ENCODE results near the gene COL4A2. TPM values are rescaled to one million over a fixed set of nuclear protein-coding genes. Genes with fewer than 3 reads are reported as not detected.
A peak's percentile ranks its signal among the peaks of the same experiment; 100 is the strongest.

The COL4A2 gene
- total RNA-seq, 2 experiments from 2014 or later, result not detected

DNA sequence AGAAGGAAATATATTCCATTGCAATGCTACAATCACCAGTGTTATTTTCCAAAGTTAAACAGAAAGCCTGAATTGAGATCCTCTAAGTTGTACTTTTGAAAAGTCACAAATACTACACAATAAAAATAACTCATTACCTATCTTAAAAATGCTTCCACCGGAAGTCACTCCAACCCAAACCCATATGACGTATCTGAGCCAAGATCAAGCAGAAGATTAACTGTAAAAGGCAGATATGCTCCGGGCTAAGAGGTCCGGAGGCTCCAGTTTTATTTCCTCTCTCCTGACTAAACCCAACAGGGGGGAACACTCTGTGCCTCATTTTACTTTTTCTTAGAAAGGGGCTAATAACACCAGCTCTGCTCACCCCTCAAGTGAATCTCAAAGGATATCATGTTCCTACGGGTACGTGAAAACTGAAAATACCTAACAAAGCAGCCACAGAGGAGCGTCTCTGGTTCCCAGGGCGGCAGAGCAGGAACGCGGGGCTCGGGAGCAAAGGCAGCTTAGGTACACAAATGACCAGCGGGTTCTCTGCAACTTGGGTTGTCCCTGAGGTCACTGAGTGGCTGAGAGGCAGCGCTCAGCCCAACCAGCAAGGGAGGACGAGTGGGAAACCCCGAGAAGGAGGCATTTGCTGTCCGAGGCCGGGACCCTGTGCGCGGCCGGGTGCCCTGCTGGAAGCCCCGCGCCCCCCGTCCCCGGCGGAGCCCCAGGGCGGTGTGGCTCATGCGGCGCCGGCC is 253.7 kb downstream of the COL4A2 start:
- ChIA-PET CTCF (no interaction called here), POLR2A (no interaction called here)
- Mint-ChIP-seq H3K9me3 (ENCODE audit: insufficient read depth) (no peaks in the 10 kb centered on the region), H3K27ac (peak overlapping the region; percentile 40), H3K27me3 (ENCODE audit: low read depth) (peaks cover 20% of the 10 kb centered on the region), H3K4me3 (peak overlapping the region; percentile 80), H3K36me3 (ENCODE audit: low read depth) (peaks cover 2% of the 10 kb centered on the region), H3K4me1 (ENCODE audit: low read depth) (peaks cover 34% of the 10 kb centered on the region)
- DNase-seq (no peak), ATAC-seq (peak; percentile 14)

DNA sequence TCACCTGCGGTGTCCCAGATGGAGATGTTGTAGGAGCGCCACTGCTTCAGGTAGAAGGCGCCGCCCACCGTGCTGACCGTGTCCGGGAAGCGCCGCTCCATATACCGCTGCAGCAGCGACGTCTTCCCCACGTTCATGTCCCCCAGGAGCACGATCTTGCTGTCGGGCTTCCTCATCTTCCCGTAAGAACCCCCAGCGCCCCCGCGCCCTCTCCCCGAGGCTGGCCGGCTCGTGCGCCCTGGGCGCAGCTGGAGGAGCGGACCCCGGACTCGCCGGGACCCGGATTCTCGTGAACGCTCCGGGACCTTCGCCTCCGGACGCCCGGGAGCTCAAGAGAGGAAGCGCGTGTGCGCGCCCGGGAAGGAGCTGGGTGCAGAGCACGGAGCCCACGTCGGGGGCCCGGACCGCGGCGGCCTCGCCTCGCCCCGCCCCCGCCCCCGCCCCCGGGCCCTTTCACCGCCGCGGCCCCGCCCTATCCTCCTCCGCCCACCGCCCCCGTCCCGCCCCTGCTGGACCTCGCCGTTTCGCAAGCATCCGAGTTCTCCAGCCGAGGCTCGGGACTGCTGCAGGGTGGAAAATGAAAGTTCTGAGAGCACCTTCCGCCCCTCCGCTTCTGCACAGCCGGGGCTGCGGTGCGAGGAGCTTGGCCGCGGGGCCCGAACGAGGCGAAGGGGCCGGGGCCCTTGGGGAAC is 254.4 kb downstream of the COL4A2 start, which contains the start of gene RAB20:
Gene RAB20 (minus strand): TSS at position 379 of the 692 bp plus-strand sequence. CDS start 203 bp downstream, at position 176.
- H3K27ac Mint-ChIP-seq, result peak within 1 kb of the TSS; percentile 78
- peaks cover 23% of the 10 kb centered on the region for H3K27me3 Mint-ChIP-seq (ENCODE audit: low read depth)
- DNase-seq (peak; percentile 73), ATAC-seq (peak; percentile 77)
- no peaks in the 10 kb centered on the region for H3K9me3 Mint-ChIP-seq (ENCODE audit: insufficient read depth)
- ChIA-PET POLR2A (no interaction called here), CTCF (no interaction called here)
- H3K36me3 Mint-ChIP-seq (ENCODE audit: low read depth), result peaks cover 2% of the 10 kb centered on the region
- peaks cover 30% of the 10 kb centered on the region for H3K4me1 Mint-ChIP-seq (ENCODE audit: low read depth)
- H3K4me3 Mint-ChIP-seq, result peak within 1 kb of the TSS; percentile 93

DNA sequence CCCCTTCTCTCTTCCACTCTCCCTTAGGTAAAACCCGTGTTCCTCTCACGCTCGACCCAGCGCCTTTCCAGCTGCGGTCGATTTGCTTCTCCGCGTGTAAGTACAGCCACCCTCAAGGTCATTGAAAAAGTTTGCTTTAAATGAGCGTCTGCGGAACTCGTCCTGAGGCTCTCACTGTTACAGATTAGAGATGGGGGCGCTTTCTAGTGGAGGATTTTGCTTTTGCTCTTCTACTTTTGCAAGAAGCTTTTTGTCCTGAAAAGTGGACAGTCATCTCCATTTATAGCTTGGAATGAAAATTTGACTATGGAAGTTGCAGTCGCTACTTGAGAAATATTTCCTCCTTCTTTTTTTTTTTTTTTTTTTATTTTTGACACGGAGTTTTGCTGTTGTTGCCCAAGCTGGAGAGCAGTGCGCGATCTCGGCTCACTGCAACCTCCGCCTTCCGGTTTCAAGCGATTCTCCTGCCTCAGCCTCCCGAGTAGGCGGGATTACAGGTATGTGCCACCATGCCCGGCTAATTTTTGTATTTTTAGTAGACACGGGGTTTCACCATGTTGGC is 255.0 kb downstream of the COL4A2 start:
- ChIA-PET POLR2A (no interaction called here), CTCF (no interaction called here)
- Mint-ChIP-seq H3K9me3 (ENCODE audit: insufficient read depth) (no peaks in the 10 kb centered on the region), H3K27me3 (ENCODE audit: low read depth) (peaks cover 23% of the 10 kb centered on the region), H3K4me3 (peak overlapping the region; percentile 93), H3K4me1 (ENCODE audit: low read depth) (peaks cover 28% of the 10 kb centered on the region), H3K36me3 (ENCODE audit: low read depth) (peaks cover 2% of the 10 kb centered on the region), H3K27ac (peak overlapping the region; percentile 78)
- DNase-seq (no peak), ATAC-seq (no peak)

Small RNA genes lying within 50 kb of the gene (microRNA-seq; reads per million reads assigned to microRNA genes)
- gene MIR8073, result not detected

Other genes starting within 250 kb of the COL4A2 start
- not detected for gene COL4A1, start 127 bp upstream of the COL4A2 start, total RNA-seq

All from activated CD8-positive, alpha-beta T cell treated with anti-CD3 and anti-CD28 coated beads, Interleukin-2, amount 10 ng/mL, durations not matched to agents 7 days and 5 days (primary cell).